ENCODE measurements around the gene THSD4. TPM values are rescaled to one million over a fixed set of nuclear protein-coding genes. Genes with fewer than 3 reads are reported as not detected.

The THSD4 gene
- total and polyA plus RNA-seq, 2 of the 8 experiments (the other 6 are each of a cell fraction or from before 2014, with no cell fraction given) = 2.5 to 6.2 TPM

DNA sequence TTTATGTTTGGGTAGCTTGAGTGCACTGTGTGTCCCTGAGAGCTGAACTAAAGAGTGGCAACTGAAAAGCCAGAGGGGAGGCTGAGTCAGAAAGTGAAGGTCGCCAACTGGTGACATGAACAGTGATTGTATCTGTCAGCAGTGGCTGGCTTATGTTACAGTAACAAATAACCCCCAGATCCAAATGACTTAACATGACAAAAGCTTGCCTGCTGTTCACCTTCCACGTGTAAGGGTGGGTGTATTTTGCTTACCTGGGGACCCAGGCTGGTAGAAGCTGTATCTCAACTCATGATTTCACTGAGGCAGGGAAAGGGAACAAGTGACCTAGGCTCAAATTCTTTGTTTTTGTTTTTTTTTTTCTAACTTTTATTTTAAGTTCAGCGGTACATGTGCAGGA, 147.3 kb downstream of the THSD4 start (continued):
- TF ChIP-seq, protein P1, sequence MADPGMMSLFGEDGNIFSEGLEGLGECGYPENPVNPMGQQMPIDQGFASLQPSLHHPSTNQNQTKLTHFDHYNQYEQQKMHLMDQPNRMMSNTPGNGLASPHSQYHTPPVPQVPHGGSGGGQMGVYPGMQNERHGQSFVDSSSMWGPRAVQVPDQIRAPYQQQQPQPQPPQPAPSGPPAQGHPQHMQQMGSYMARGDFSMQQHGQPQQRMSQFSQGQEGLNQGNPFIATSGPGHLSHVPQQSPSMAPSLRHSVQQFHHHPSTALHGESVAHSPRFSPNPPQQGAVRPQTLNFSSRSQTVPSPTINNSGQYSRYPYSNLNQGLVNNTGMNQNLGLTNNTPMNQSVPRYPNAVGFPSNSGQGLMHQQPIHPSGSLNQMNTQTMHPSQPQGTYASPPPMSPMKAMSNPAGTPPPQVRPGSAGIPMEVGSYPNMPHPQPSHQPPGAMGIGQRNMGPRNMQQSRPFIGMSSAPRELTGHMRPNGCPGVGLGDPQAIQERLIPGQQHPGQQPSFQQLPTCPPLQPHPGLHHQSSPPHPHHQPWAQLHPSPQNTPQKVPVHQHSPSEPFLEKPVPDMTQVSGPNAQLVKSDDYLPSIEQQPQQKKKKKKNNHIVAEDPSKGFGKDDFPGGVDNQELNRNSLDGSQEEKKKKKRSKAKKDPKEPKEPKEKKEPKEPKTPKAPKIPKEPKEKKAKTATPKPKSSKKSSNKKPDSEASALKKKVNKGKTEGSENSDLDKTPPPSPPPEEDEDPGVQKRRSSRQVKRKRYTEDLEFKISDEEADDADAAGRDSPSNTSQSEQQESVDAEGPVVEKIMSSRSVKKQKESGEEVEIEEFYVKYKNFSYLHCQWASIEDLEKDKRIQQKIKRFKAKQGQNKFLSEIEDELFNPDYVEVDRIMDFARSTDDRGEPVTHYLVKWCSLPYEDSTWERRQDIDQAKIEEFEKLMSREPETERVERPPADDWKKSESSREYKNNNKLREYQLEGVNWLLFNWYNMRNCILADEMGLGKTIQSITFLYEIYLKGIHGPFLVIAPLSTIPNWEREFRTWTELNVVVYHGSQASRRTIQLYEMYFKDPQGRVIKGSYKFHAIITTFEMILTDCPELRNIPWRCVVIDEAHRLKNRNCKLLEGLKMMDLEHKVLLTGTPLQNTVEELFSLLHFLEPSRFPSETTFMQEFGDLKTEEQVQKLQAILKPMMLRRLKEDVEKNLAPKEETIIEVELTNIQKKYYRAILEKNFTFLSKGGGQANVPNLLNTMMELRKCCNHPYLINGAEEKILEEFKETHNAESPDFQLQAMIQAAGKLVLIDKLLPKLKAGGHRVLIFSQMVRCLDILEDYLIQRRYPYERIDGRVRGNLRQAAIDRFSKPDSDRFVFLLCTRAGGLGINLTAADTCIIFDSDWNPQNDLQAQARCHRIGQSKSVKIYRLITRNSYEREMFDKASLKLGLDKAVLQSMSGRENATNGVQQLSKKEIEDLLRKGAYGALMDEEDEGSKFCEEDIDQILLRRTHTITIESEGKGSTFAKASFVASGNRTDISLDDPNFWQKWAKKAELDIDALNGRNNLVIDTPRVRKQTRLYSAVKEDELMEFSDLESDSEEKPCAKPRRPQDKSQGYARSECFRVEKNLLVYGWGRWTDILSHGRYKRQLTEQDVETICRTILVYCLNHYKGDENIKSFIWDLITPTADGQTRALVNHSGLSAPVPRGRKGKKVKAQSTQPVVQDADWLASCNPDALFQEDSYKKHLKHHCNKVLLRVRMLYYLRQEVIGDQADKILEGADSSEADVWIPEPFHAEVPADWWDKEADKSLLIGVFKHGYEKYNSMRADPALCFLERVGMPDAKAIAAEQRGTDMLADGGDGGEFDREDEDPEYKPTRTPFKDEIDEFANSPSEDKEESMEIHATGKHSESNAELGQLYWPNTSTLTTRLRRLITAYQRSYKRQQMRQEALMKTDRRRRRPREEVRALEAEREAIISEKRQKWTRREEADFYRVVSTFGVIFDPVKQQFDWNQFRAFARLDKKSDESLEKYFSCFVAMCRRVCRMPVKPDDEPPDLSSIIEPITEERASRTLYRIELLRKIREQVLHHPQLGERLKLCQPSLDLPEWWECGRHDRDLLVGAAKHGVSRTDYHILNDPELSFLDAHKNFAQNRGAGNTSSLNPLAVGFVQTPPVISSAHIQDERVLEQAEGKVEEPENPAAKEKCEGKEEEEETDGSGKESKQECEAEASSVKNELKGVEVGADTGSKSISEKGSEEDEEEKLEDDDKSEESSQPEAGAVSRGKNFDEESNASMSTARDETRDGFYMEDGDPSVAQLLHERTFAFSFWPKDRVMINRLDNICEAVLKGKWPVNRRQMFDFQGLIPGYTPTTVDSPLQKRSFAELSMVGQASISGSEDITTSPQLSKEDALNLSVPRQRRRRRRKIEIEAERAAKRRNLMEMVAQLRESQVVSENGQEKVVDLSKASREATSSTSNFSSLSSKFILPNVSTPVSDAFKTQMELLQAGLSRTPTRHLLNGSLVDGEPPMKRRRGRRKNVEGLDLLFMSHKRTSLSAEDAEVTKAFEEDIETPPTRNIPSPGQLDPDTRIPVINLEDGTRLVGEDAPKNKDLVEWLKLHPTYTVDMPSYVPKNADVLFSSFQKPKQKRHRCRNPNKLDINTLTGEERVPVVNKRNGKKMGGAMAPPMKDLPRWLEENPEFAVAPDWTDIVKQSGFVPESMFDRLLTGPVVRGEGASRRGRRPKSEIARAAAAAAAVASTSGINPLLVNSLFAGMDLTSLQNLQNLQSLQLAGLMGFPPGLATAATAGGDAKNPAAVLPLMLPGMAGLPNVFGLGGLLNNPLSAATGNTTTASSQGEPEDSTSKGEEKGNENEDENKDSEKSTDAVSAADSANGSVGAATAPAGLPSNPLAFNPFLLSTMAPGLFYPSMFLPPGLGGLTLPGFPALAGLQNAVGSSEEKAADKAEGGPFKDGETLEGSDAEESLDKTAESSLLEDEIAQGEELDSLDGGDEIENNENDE (IDR thresholded peaks at IDR 0.05; ENCODE audit: insufficient replicate concordance, low read length) = no peak

All from H1 (cell line).